Ishikawa (cell line): Measurements from ENCODE around the gene PKM.

Source experiments
- CEBPB ChIP-seq: IDR thresholded peaks from 2 replicates; pipeline ENCODE4 v1.6.1; 2012
- CREB1 ChIP-seq: IDR thresholded peaks from 2 replicates; pipeline ENCODE4 v1.6.1; 2012; ENCODE audit warnings: low read depth
- EGR1 ChIP-seq: IDR thresholded peaks from 2 replicates; pipeline ENCODE4 v1.6.1; 2012
- EP300 ChIP-seq: IDR thresholded peaks from 2 replicates; pipeline ENCODE4 v1.6.1; 2012; ENCODE audit warnings: borderline replicate concordance
- FOXM1 ChIP-seq: IDR thresholded peaks from 2 replicates; pipeline ENCODE4 v1.6.1; 2012; ENCODE audit warnings: low read depth, borderline replicate concordance
- NFIC ChIP-seq: IDR thresholded peaks from 2 replicates; pipeline ENCODE4 v1.6.1; 2012
- RAD21 ChIP-seq: IDR thresholded peaks from 2 replicates; pipeline ENCODE4 v1.6.1; 2012; ENCODE audit warnings: low read depth
- TAF1 ChIP-seq: IDR thresholded peaks from 2 replicates; pipeline ENCODE4 v1.6.1; 2012; ENCODE audit warnings: low read depth, mild to moderate bottlenecking
- TCF12 ChIP-seq: IDR thresholded peaks from 2 replicates; pipeline ENCODE4 v1.6.1; 2012; ENCODE audit warnings: low read depth
- TEAD4 ChIP-seq: IDR thresholded peaks from 2 replicates; pipeline ENCODE4 v1.6.1; 2012
- YY1 ChIP-seq: IDR thresholded peaks from 2 replicates; pipeline ENCODE4 v1.6.1; 2012; ENCODE audit warnings: low read depth
- ZBTB7A ChIP-seq: IDR thresholded peaks from 2 replicates; pipeline ENCODE4 v1.6.1; 2012; ENCODE audit warnings: low read depth
- TF ChIP-seq, protein P1 (sequence below): IDR thresholded peaks from 2 replicates; pipeline ENCODE4 v1.6.1; 2012; ENCODE audit warnings: low read depth, mild to moderate bottlenecking
- TF ChIP-seq, protein P2 (sequence below): IDR thresholded peaks from 2 replicates; pipeline ENCODE4 v1.6.1; 2012

DNA sequence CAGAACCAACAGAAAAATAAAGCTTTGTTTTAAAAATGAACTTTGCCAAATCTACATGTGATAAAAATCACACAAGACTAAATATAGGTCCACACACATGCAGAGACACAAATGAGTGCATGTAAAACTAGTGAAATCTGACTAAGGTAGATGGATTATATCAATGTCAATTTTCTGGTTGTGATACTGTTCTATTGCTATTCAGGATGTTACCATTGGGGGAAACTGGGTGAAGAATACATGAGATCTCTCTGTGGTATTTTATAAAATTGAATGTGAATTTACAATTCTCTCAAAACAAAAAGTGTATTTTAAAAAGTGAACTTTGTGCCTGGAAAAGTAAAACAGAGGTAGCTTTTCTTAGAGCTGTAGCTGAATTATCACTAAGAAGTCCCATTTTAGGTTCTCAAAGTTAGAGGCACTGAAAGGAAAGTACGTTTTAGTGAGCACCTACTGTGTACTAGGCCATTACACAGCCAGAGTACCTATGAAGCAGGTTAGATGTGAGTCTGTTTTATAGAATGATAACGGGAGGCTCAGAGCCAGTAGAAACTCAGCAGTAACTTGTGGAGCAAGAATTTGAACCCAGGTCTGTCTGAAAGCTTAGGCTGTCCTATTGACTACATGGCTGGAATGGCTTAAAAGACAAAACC is 41.6 kb downstream of the PKM start:
- TF ChIP-seq TEAD4 = no peak
- no peak for TF ChIP-seq CREB1
- TF ChIP-seq, protein P1, sequence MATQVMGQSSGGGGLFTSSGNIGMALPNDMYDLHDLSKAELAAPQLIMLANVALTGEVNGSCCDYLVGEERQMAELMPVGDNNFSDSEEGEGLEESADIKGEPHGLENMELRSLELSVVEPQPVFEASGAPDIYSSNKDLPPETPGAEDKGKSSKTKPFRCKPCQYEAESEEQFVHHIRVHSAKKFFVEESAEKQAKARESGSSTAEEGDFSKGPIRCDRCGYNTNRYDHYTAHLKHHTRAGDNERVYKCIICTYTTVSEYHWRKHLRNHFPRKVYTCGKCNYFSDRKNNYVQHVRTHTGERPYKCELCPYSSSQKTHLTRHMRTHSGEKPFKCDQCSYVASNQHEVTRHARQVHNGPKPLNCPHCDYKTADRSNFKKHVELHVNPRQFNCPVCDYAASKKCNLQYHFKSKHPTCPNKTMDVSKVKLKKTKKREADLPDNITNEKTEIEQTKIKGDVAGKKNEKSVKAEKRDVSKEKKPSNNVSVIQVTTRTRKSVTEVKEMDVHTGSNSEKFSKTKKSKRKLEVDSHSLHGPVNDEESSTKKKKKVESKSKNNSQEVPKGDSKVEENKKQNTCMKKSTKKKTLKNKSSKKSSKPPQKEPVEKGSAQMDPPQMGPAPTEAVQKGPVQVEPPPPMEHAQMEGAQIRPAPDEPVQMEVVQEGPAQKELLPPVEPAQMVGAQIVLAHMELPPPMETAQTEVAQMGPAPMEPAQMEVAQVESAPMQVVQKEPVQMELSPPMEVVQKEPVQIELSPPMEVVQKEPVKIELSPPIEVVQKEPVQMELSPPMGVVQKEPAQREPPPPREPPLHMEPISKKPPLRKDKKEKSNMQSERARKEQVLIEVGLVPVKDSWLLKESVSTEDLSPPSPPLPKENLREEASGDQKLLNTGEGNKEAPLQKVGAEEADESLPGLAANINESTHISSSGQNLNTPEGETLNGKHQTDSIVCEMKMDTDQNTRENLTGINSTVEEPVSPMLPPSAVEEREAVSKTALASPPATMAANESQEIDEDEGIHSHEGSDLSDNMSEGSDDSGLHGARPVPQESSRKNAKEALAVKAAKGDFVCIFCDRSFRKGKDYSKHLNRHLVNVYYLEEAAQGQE = no peak
- TF ChIP-seq, protein P2, sequence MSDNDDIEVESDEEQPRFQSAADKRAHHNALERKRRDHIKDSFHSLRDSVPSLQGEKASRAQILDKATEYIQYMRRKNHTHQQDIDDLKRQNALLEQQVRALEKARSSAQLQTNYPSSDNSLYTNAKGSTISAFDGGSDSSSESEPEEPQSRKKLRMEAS = no peak
- TF ChIP-seq NFIC = no peak
- TF ChIP-seq FOXM1 = no peak
- TF ChIP-seq EP300 = no peak
- TF ChIP-seq TAF1 = no peak
- no peak for TF ChIP-seq YY1
- TF ChIP-seq CEBPB = no peak
- TF ChIP-seq RAD21 = no peak
- no peak for TF ChIP-seq TCF12
- no peak for TF ChIP-seq EGR1
- no peak for TF ChIP-seq ZBTB7A
